ENCODE results near the gene LRP8. TPM values are rescaled to one million over a fixed set of nuclear protein-coding genes. Genes with fewer than 3 reads are reported as not detected.

Gene LRP8
- polyA plus RNA-seq, 2 donors: 2.7 to 6.9 TPM

- 82 to 85% methylated on average over 5 of the region's 5 CpGs for WGBS, 2 donors
- Histone ChIP-seq H3K36me3 (ENCODE audit: control insufficient read depth in 2 of 2, insufficient read depth in 2 of 2, low read length in 1 of 2) (no peaks in the 10 kb centered on the region), H3K9me3 (ENCODE audit: control insufficient read depth in 2 of 2, insufficient read depth in 1 of 2, low read depth in 1 of 2, low read length in 1 of 2) (no peaks in the 10 kb centered on the region), H3K27ac (ENCODE audit: low read depth in 2 of 2, low read length in 1 of 2) (no peak overlapping the region), H3K27me3 (ENCODE audit: control insufficient read depth in 1 of 2, insufficient read depth in 2 of 2, low read length in 2 of 2) (no peaks in the 10 kb centered on the region), H3K4me1 (ENCODE audit: control insufficient read depth in 2 of 2, insufficient read depth in 2 of 2, low read length in 1 of 2) (no peaks in the 10 kb centered on the region), H3K4me3 (ENCODE audit: low read depth in 1 of 2, low read length in 2 of 2) (no peak overlapping the region)
Measured at GRCh38 chr1:53341521-53341895, 13.6 kb upstream of the LRP8 start.

- no peaks in the 10 kb centered on the region for H3K27me3 ChIP-seq (ENCODE audit: control insufficient read depth in 1 of 2, insufficient read depth in 2 of 2, low read length in 2 of 2)
- no peaks in the 10 kb centered on the region for H3K36me3 ChIP-seq (ENCODE audit: control insufficient read depth in 2 of 2, insufficient read depth in 2 of 2, low read length in 1 of 2)
- no peak overlapping the region for H3K27ac ChIP-seq (ENCODE audit: low read depth in 2 of 2, low read length in 1 of 2)
- H3K4me3 ChIP-seq (ENCODE audit: low read depth in 1 of 2, low read length in 2 of 2): no peak overlapping the region
- WGBS, 2 donors: 92 to 93% methylated on average over 9 of the region's 9 CpGs
- H3K4me1 ChIP-seq (ENCODE audit: control insufficient read depth in 2 of 2, insufficient read depth in 2 of 2, low read length in 1 of 2): no peaks in the 10 kb centered on the region
- H3K9me3 ChIP-seq (ENCODE audit: control insufficient read depth in 2 of 2, insufficient read depth in 1 of 2, low read depth in 1 of 2, low read length in 1 of 2): no peaks in the 10 kb centered on the region
Measured at GRCh38 chr1:53340660-53341520, 13.0 kb upstream of the LRP8 start.

- H3K36me3 ChIP-seq (ENCODE audit: control insufficient read depth in 2 of 2, insufficient read depth in 2 of 2, low read length in 1 of 2): no peaks in the 10 kb centered on the region
- no peak overlapping the region for H3K27ac ChIP-seq (ENCODE audit: low read depth in 2 of 2, low read length in 1 of 2)
- H3K27me3 ChIP-seq (ENCODE audit: control insufficient read depth in 1 of 2, insufficient read depth in 2 of 2, low read length in 2 of 2): no peaks in the 10 kb centered on the region
- H3K4me1 ChIP-seq (ENCODE audit: control insufficient read depth in 2 of 2, insufficient read depth in 2 of 2, low read length in 1 of 2): no peaks in the 10 kb centered on the region
- no peak overlapping the region for H3K4me3 ChIP-seq (ENCODE audit: low read depth in 1 of 2, low read length in 2 of 2)
- 74 to 82% methylated on average over 7 to 8 of the region's 8 CpGs for WGBS, 2 donors
- H3K9me3 ChIP-seq (ENCODE audit: control insufficient read depth in 2 of 2, insufficient read depth in 1 of 2, low read depth in 1 of 2, low read length in 1 of 2): no peaks in the 10 kb centered on the region
Measured at GRCh38 chr1:53339736-53340635, 12.1 kb upstream of the LRP8 start.

DNA sequence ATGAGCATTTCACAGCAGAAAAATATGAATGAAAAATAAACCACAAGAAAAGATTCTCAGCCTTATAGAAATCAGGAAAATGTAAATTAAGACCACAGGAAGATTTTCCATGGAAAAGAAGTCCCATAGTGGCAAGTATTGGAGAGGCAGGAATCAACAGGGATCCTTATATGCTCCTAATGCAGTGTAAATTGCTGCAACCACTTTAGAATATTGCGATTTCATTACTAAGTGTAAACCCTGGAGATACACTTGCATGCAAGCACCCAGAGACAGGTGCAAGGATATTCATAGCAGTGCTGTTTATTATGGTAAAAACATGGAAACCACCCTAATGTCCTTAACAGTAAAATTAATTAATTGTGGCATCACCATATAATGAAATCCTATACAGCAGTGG lies 10.6 kb upstream of the LRP8 start:
- no peaks in the 10 kb centered on the region for H3K36me3 ChIP-seq (ENCODE audit: control insufficient read depth in 2 of 2, insufficient read depth in 2 of 2, low read length in 1 of 2)
- H3K4me1 ChIP-seq (ENCODE audit: control insufficient read depth in 2 of 2, insufficient read depth in 2 of 2, low read length in 1 of 2): no peaks in the 10 kb centered on the region
- no peak overlapping the region for H3K4me3 ChIP-seq (ENCODE audit: low read depth in 1 of 2, low read length in 2 of 2)
- no peaks in the 10 kb centered on the region for H3K27me3 ChIP-seq (ENCODE audit: control insufficient read depth in 1 of 2, insufficient read depth in 2 of 2, low read length in 2 of 2)
- WGBS, 2 donors: 83 to 84% methylated on average over 1 of the region's 1 CpG
- no peak overlapping the region for H3K27ac ChIP-seq (ENCODE audit: low read depth in 2 of 2, low read length in 1 of 2)
- H3K9me3 ChIP-seq (ENCODE audit: control insufficient read depth in 2 of 2, insufficient read depth in 1 of 2, low read depth in 1 of 2, low read length in 1 of 2): no peaks in the 10 kb centered on the region

GRCh38 chr1:53337499-53337898 lies 9.6 kb upstream of the LRP8 start:
- Histone ChIP-seq H3K9me3 (ENCODE audit: control insufficient read depth in 2 of 2, insufficient read depth in 1 of 2, low read depth in 1 of 2, low read length in 1 of 2) (no peaks in the 10 kb centered on the region), H3K36me3 (ENCODE audit: control insufficient read depth in 2 of 2, insufficient read depth in 2 of 2, low read length in 1 of 2) (no peaks in the 10 kb centered on the region), H3K27ac (ENCODE audit: low read depth in 2 of 2, low read length in 1 of 2) (no peak overlapping the region), H3K27me3 (ENCODE audit: control insufficient read depth in 1 of 2, insufficient read depth in 2 of 2, low read length in 2 of 2) (no peaks in the 10 kb centered on the region), H3K4me1 (ENCODE audit: control insufficient read depth in 2 of 2, insufficient read depth in 2 of 2, low read length in 1 of 2) (no peaks in the 10 kb centered on the region), H3K4me3 (ENCODE audit: low read depth in 1 of 2, low read length in 2 of 2) (no peak overlapping the region)
- 89 to 94% methylated on average over 5 of the region's 5 CpGs for WGBS, 2 donors

GRCh38 chr1:53336146-53336545 lies 8.3 kb upstream of the LRP8 start:
- Histone ChIP-seq H3K36me3 (ENCODE audit: control insufficient read depth in 2 of 2, insufficient read depth in 2 of 2, low read length in 1 of 2) (no peaks in the 10 kb centered on the region), H3K27me3 (ENCODE audit: control insufficient read depth in 1 of 2, insufficient read depth in 2 of 2, low read length in 2 of 2) (no peaks in the 10 kb centered on the region), H3K9me3 (ENCODE audit: control insufficient read depth in 2 of 2, insufficient read depth in 1 of 2, low read depth in 1 of 2, low read length in 1 of 2) (no peaks in the 10 kb centered on the region), H3K4me1 (ENCODE audit: control insufficient read depth in 2 of 2, insufficient read depth in 2 of 2, low read length in 1 of 2) (no peaks in the 10 kb centered on the region), H3K27ac (ENCODE audit: low read depth in 2 of 2, low read length in 1 of 2) (no peak overlapping the region), H3K4me3 (ENCODE audit: low read depth in 1 of 2, low read length in 2 of 2) (no peak overlapping the region)
- 64 to 67% methylated on average over 12 of the region's 12 CpGs for WGBS, 2 donors

DNA sequence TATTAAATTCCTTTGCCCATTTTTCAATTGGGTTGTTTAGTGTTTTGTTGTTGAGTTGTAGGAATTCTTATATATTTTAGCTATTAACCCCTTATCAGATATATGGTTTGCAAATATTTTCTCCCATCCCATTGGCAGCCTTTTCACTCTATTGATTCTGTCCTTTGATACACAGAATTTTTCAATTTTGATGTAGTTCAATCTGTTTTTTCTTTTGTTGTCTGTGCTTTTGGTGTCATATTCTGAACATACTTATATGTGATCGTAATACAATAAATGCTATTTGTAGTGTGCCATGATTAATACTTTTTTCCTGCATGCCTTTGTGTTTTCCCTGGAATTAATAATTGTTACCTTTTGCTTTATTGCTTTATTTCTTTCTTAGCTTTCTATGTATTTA lies 7.8 kb upstream of the LRP8 start:
- WGBS, 2 donors: 88 to 91% methylated on average over 1 of the region's 1 CpG
- Histone ChIP-seq H3K4me3 (ENCODE audit: low read depth in 1 of 2, low read length in 2 of 2) (no peak overlapping the region), H3K4me1 (ENCODE audit: control insufficient read depth in 2 of 2, insufficient read depth in 2 of 2, low read length in 1 of 2) (no peaks in the 10 kb centered on the region), H3K27me3 (ENCODE audit: control insufficient read depth in 1 of 2, insufficient read depth in 2 of 2, low read length in 2 of 2) (no peaks in the 10 kb centered on the region), H3K36me3 (ENCODE audit: control insufficient read depth in 2 of 2, insufficient read depth in 2 of 2, low read length in 1 of 2) (no peaks in the 10 kb centered on the region), H3K9me3 (ENCODE audit: control insufficient read depth in 2 of 2, insufficient read depth in 1 of 2, low read depth in 1 of 2, low read length in 1 of 2) (no peaks in the 10 kb centered on the region), H3K27ac (ENCODE audit: low read depth in 2 of 2, low read length in 1 of 2) (no peak overlapping the region)

DNA sequence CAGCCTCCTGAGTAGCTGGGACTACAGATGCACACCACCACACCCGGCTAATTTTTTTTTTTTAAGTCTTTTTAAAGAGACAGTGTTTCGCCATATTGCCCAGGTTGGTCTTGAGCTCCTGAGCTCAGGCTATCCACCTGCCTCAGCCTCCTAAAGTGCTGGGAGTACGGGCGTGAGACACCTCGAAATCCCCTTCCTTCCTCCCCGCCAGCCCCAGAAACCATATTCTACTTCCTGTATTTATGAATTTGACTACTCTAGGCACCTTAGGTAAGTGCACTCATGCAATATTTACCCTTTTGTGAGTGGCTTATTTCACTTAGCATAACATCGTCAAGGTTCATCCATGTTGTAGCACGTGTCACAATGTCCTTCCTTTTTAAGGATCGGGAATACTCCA lies 6.9 kb upstream of the LRP8 start:
- Histone ChIP-seq H3K9me3 (ENCODE audit: control insufficient read depth in 2 of 2, insufficient read depth in 1 of 2, low read depth in 1 of 2, low read length in 1 of 2) (no peaks in the 10 kb centered on the region), H3K36me3 (ENCODE audit: control insufficient read depth in 2 of 2, insufficient read depth in 2 of 2, low read length in 1 of 2) (no peaks in the 10 kb centered on the region), H3K27me3 (ENCODE audit: control insufficient read depth in 1 of 2, insufficient read depth in 2 of 2, low read length in 2 of 2) (no peaks in the 10 kb centered on the region), H3K4me1 (ENCODE audit: control insufficient read depth in 2 of 2, insufficient read depth in 2 of 2, low read length in 1 of 2) (no peaks in the 10 kb centered on the region), H3K4me3 (ENCODE audit: low read depth in 1 of 2, low read length in 2 of 2) (no peak overlapping the region), H3K27ac (ENCODE audit: low read depth in 2 of 2, low read length in 1 of 2) (no peak overlapping the region)
- 67 to 71% methylated on average over 9 of the region's 9 CpGs for WGBS, 2 donors

DNA sequence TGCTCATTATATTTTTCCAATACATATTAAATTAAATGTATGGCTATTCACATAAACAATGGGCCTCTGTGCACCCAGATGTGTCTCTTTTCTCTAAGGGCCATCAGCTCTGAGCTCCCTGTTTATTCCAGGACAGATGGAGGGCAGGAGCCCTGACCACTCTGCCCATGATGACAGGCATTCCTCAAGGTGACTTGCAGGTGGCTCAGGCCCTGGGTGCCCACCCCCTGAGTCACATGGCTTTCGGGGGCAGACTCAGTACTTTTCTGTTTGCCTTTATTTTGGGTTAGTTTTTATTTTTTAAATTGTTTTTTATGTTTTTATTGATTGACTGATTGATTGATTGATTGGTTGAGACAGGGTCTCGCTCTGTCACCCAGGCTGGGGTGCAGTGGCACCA lies 6.4 kb upstream of the LRP8 start:
- WGBS, 2 donors: 81 to 88% methylated on average over 2 of the region's 2 CpGs
- Histone ChIP-seq H3K27ac (ENCODE audit: low read depth in 2 of 2, low read length in 1 of 2) (no peak overlapping the region), H3K27me3 (ENCODE audit: control insufficient read depth in 1 of 2, insufficient read depth in 2 of 2, low read length in 2 of 2) (no peaks in the 10 kb centered on the region), H3K4me3 (ENCODE audit: low read depth in 1 of 2, low read length in 2 of 2) (no peak overlapping the region), H3K9me3 (ENCODE audit: control insufficient read depth in 2 of 2, insufficient read depth in 1 of 2, low read depth in 1 of 2, low read length in 1 of 2) (no peaks in the 10 kb centered on the region), H3K36me3 (ENCODE audit: control insufficient read depth in 2 of 2, insufficient read depth in 2 of 2, low read length in 1 of 2) (no peaks in the 10 kb centered on the region), H3K4me1 (ENCODE audit: control insufficient read depth in 2 of 2, insufficient read depth in 2 of 2, low read length in 1 of 2) (no peaks in the 10 kb centered on the region)
